ELR (cell line): ENCODE results near the gene FGF14.

ENCODE experiments used
- DNase-seq: peaks from one replicate; pipeline ENCODE4 v3.0.0-alpha.2; 2015; ENCODE audit warnings: low read depth

Gene FGF14

DNA sequence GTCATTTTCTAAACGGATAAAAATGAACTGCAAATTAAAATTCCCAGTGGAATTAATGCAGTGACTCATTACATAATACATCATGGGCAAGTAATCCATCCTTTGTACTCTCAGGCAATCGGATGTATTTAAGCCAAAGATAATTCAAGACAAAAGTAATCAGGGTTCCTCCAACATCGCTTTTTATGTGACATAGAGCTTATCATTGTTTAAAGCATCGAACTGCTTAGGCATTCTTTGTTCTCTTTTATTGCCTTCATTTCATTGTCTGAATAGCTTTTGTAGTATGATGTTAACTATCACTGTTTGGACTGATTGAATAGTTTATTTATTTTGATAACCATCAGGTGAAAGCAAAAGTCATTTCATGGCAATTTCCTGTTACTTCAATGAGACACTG, 740.0 kb downstream of the FGF14 start:
- DNase-seq = no peak
